GM18526 (cell line): ENCODE data around the gene KCTD5.

ENCODE experiments used
- POLR2A ChIP-seq: IDR thresholded peaks from 3 replicates; pipeline ENCODE4 v1.6.1; 2011; ENCODE audit not compliant: insufficient read length; ENCODE audit errors: extremely low read depth

KCTD5 gene

DNA sequence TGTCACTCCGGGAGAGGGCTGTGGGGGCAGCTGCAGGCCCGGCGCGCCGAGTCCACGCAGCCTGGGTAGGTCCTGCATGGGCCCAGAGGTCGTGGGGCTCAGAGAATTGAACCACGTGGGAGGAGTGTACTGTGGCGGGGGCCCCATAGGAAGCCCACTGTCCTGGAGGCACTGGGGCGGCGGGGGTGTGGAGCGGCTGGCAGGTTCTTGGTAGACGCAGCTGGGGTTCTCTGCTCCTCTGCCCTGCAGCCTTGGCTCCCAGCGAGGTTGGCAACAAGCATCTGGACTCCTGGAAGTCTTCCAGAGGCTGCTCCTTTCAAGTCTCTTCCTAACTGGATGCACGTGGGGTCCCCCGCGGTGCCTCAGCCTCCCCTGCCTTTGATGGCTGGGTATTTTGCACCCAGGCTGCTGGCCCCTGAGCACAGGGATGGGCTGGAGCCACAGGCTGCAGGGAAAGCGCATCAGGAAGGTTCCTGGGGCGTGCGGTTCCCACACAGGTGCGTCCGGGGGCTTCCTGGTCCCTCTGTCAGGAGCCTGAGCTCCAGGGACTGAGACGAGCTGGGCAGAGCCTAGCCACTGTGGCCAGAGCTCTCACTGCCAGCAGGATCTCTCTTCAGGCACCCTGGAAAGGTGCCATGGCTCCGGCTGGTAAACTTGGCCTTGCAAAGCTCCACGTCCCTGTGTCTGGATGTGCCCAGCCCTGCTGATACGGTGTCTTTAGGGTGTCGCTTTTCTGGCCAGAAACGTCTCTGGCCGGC lies 9.3 kb downstream of the KCTD5 start:
- no peak for TF ChIP-seq POLR2A

- TF ChIP-seq POLR2A = no peak
Measured at GRCh38 chr16:2692251-2692947, 10.1 kb downstream of the KCTD5 start.

DNA sequence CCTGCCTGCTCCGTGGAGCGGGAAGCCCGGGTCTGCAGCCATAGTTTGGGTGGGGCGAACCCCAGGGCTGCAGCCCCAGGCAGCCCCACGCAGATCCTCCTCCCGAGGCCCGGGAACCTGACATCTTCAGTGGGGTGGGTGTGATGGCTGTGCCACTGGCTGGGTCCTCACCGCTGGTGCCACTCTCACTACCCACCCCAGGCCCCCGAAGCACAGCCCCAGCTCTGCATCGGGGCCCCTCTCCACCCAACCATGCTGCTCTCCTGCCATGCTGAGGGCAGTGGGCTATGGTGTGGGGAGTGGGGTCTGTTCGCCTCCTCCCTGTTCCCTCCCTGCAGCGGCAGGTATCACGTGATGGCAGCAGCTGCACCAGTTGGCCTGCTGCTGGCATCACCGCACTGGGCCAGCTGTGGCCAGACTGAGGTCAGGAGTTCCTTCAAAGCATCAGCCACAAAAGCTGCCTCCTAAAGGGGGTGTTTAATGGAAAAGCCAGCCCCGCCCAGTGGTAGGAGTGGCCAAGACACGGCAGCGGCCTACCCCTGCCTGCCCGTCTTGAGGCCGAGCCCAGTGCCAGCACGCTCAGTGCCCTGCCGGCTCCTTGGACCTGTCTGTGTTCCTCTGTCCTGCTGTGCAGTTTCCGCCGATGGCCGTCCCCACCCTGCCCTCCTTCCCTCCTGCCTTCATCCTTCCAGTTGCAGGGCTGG lies 10.8 kb downstream of the KCTD5 start:
- no peak for TF ChIP-seq POLR2A

GRCh38 chr16:2697401-2697948 lies 15.2 kb downstream of the KCTD5 start:
- no peak for TF ChIP-seq POLR2A

DNA sequence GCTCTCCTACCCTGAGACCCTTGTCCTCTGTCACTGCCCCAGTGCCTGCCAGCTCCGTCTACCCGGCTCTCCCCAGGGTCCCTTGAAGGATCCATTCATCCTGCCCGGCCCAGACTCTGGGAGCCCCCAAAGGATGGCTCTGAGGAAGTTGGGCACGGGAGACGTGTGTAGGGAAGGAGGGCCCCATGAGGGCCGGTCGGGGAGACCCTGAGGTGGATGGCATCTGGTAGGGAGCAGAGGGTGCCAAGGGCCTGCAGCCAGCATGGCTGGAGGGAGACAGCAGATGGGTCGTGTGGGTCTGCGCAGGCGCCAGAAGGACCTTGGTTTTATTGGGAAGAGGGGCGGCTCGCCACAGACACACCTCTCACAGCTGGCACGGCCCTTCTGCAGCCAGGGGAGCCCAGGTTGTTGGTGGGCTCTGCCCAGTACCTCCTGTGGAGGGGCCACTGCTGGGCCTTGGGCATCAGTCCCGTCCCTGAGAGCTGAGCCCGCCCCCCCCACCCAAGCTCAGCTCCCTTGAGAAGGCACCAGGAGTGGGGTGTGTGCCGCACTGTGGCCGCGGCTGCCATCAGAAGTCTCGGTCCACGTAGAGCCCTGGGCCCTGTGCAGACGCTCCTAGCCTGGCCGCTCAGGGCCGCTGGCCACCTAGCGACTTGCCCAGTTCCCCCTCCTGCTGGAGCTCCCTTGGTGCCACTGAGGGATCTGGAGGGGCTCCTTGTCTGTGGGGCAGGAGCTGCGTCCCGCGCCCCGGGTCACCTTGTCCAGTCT lies 16.0 kb downstream of the KCTD5 start:
- no peak for TF ChIP-seq POLR2A

- no peak for TF ChIP-seq POLR2A
Measured at GRCh38 chr16:2698965-2699750, 16.8 kb downstream of the KCTD5 start.

DNA sequence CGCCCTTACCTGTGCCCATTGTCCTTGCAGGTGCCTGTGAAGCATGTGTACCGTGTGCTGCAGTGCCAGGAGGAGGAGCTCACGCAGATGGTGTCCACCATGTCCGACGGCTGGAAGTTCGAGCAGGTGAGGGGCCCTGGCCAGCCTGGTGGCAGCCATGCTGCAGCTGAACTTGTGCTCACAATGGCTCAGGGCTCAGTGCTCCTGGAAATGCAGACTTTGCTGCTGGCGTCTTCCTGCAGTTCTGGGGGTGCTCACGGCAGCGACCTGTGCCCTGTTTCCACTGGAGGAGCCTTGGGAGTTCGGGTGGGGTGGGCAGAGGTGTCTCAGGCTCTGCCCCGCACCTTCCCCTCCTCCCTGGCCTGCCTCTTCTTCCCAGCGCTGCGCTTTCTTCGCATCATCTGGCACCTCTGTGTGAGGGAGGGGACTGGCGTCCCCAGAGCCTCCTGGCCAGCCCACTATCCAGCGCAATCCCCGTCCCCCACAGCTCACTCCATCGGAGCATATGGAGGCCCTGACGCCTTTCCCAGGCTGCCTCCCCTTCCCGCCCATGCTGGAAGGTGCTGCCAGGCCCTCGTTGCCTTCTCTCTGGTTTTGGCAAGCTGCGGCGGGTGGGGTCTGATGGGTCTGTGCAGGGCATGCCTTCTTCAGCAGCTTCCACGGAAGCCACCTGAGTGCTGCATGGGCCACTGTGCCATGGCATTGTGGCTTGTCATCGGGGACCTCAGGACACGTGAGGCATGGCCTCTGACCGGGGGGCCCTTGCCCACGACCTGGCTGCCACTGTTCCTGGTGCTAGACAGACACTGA lies 17.7 kb downstream of the KCTD5 start:
- no peak for TF ChIP-seq POLR2A

DNA sequence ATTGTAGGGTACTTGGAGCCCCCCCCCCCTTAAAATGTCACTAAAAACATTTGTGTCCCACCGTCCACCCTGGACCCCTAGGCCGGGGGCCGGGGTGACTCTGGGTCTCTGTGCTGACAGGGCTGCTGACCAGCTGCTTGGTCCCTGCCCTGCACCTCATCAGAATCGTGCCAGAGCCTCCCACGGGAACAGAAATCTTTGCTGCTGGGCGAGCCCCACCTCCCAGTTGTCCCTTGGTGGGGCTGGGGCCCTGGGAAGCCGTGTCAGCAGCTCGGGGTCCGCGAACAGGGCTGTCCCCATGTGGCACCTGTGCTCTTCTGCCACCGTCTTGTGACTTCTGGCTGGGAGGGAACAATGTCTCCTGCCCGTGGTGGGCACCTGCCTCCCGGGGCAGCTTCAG lies 18.5 kb downstream of the KCTD5 start:
- no peak for TF ChIP-seq POLR2A

- no peak for TF ChIP-seq POLR2A
Measured at GRCh38 chr16:2701272-2701671, 18.9 kb downstream of the KCTD5 start.

- no peak for TF ChIP-seq POLR2A
Measured at GRCh38 chr16:2701713-2702437, 19.6 kb downstream of the KCTD5 start.

GRCh38 chr16:2702438-2702825 lies 20.1 kb downstream of the KCTD5 start:
- TF ChIP-seq POLR2A = no peak

GRCh38 chr16:2702871-2703745 lies 20.8 kb downstream of the KCTD5 start:
- TF ChIP-seq POLR2A = no peak
